HepG2 (cell line): Measurements from ENCODE around the gene GIPC2. TPM values are rescaled to one million over a fixed set of nuclear protein-coding genes. Genes with fewer than 3 reads are reported as not detected.

Experiments used
- FOXM1 ChIP-seq: sonication (generic); formaldehyde crosslinking; IDR thresholded peaks from 2 replicates; pipeline ENCODE4 v1.5.0; 2020; ENCODE audit warnings: missing genetic modification reagents
- HDAC2 ChIP-seq: sonication (generic); formaldehyde crosslinking; IDR thresholded peaks from 2 replicates; pipeline ENCODE4 v1.4.0; 2020; ENCODE audit warnings: missing genetic modification reagents
- ISL2 ChIP-seq: sonication (generic); formaldehyde crosslinking; IDR thresholded peaks from 2 replicates; pipeline ENCODE4 v1.5.0; 2020; ENCODE audit warnings: missing genetic modification reagents
- MBNL3 ChIP-seq: fragments of 250-450 bp; sonication (Bioruptor Pico); conservative IDR thresholded peaks from 2 replicates; pipeline ENCODE4 v1.8.0; 2022; ENCODE audit warnings: mild to moderate bottlenecking, inconsistent platforms
- SALL2 ChIP-seq: sonication (generic); formaldehyde crosslinking; IDR thresholded peaks from 2 replicates; pipeline ENCODE4 v1.8.1; 2023; ENCODE audit warnings: mild to moderate bottlenecking, missing genetic modification reagents, inconsistent platforms
- SATB2 ChIP-seq: sonication (generic); formaldehyde crosslinking; IDR thresholded peaks from 2 replicates; pipeline ENCODE4 v1.5.0; 2020; ENCODE audit warnings: missing genetic modification reagents
- STAG1 ChIP-seq: sonication (generic); formaldehyde crosslinking; IDR thresholded peaks from 2 replicates; pipeline ENCODE4 v1.4.0; 2020; ENCODE audit warnings: missing genetic modification reagents
- STAT5B ChIP-seq: sonication (generic); formaldehyde crosslinking; IDR thresholded peaks from 2 replicates; pipeline ENCODE4 v1.4.0; 2020; ENCODE audit warnings: missing genetic modification reagents
- TAF1 ChIP-seq: sonication (generic); formaldehyde crosslinking; IDR thresholded peaks from 2 replicates; pipeline ENCODE4 v1.4.0; 2020; ENCODE audit warnings: missing genetic modification reagents
- TMF1 ChIP-seq: sonication (generic); formaldehyde crosslinking; IDR thresholded peaks from 2 replicates; pipeline ENCODE4 v1.8.1; 2022; ENCODE audit warnings: low read depth, missing genetic modification reagents
- ZBTB21 ChIP-seq: sonication (generic); formaldehyde crosslinking; IDR thresholded peaks from 2 replicates; pipeline ENCODE4 v1.4.0; 2020; ENCODE audit warnings: missing genetic modification reagents
- ZMYM3 ChIP-seq: sonication (generic); formaldehyde crosslinking; IDR thresholded peaks from 2 replicates; pipeline ENCODE4 v1.5.1; 2020; ENCODE audit warnings: mild to moderate bottlenecking, missing genetic modification reagents
- ZMYM4 ChIP-seq: sonication (generic); formaldehyde crosslinking; IDR thresholded peaks from 2 replicates; pipeline ENCODE4 v1.8.1; 2023; ENCODE audit warnings: mild to moderate bottlenecking, missing genetic modification reagents
- ZNF562 ChIP-seq: sonication (generic); formaldehyde crosslinking; IDR thresholded peaks from 2 replicates; pipeline ENCODE4 v1.8.0; 2022; ENCODE audit warnings: missing genetic modification reagents, borderline replicate concordance
- ZNF678 ChIP-seq: sonication (generic); formaldehyde crosslinking; IDR thresholded peaks from 2 replicates; pipeline ENCODE4 v1.4.0; 2020; ENCODE audit warnings: mild to moderate bottlenecking, missing genetic modification reagents
- ZNF776 ChIP-seq: sonication (generic); formaldehyde crosslinking; IDR thresholded peaks from 2 replicates; pipeline ENCODE4 v1.4.0; 2020; ENCODE audit warnings: mild to moderate bottlenecking, missing genetic modification reagents
- ZSCAN21 ChIP-seq: sonication (generic); formaldehyde crosslinking; IDR thresholded peaks from 2 replicates; pipeline ENCODE4 v1.8.0; 2022; ENCODE audit warnings: mild to moderate bottlenecking, missing genetic modification reagents, moderate library complexity, borderline replicate concordance
- polyA plus RNA-seq, 8 experiments: library from polyadenylated mRNA; depleted of rRNA in 3 of 8; stranded (reverse) in 7 of 8; unstranded in 1 of 8; fragments of >200 nt; fragmentation: Illumina TruSeq in 4 of 8; extraction: Trizol in 4 of 8; gene quantifications; 2 replicates each; pipeline versions ENCODE4 v1.2.1 to v1.2.3, GENCODE V29; 2011 to 2016; ENCODE audit warnings: low read depth in 4 of 8, missing spikeins in 1 of 8, mixed read lengths in 1 of 8; ENCODE audit not compliant: insufficient read depth in 1 of 8
- total RNA-seq, 5 experiments: library from RNA; depleted of rRNA; stranded (reverse); fragments of >200 nt; fragmentation: Illumina TruSeq; extraction: Trizol; gene quantifications; 2 replicates each; pipeline ENCODE4 v1.2.3, GENCODE V29; 2016; ENCODE audit warnings: low read depth in 1 of 5
- TF ChIP-seq, protein P1 (sequence below): sonication (generic); formaldehyde crosslinking; IDR thresholded peaks from 2 replicates; pipeline ENCODE4 v1.4.0; 2020; ENCODE audit warnings: mild to moderate bottlenecking, missing genetic modification reagents, borderline replicate concordance
- TF ChIP-seq, protein P2 (sequence below): IDR thresholded peaks from 2 replicates; pipeline ENCODE4 v1.6.1; 2016; ENCODE audit warnings: low read depth
- TF ChIP-seq, protein P3 (sequence below): sonication (generic); formaldehyde crosslinking; IDR thresholded peaks from 2 replicates; pipeline ENCODE4 v1.5.0; 2020; ENCODE audit warnings: missing genetic modification reagents
- TF ChIP-seq, protein P4 (sequence below): sonication (generic); formaldehyde crosslinking; IDR thresholded peaks from 2 replicates; pipeline ENCODE4 v1.9.0; 2022; ENCODE audit warnings: missing genetic modification reagents, mild to moderate bottlenecking, borderline replicate concordance
- TF ChIP-seq, protein P5 (sequence below): sonication (generic); formaldehyde crosslinking; IDR thresholded peaks from 2 replicates; pipeline ENCODE4 v1.8.0; 2022; ENCODE audit warnings: mild to moderate bottlenecking, missing genetic modification reagents, moderate library complexity

Gene GIPC2
- total and polyA plus RNA-seq, 2 of the 13 experiments (the other 11 are each of a cell fraction or from before 2014, with no cell fraction given): 6.1 to 21.6 TPM

DNA sequence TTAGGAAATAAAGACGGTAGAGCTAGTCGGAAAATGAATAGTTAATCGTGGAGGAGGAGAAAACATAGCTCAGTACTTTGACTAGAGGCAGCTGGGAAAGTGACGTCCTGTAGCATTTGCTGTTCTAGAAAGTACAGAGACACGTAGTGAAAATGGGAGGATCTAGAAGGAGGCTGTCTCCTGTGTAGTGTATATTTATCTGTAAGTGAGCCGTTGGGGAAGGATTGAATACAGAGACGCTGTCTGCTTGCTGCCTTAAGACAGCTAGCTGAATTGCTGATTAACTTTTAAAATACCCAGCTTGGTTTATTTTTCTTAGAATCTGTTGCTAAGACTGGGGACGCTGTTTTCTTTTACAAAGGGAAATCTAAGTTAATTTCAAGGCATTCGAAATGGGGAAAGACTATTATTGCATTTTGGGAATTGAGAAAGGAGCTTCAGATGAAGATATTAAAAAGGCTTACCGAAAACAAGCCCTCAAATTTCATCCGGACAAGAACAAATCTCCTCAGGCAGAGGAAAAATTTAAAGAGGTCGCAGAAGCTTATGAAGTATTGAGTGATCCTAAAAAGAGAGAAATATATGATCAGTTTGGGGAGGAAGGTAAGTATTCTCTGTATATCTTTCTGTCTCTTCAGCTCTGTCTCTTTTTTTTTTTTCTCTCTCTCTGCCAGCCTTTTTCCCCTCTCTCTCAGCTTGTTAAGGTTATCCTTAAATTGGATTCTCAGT lies 40.9 kb upstream of the GIPC2 start, which contains the start of gene DNAJB4 (continued):
- TF ChIP-seq, protein P1, sequence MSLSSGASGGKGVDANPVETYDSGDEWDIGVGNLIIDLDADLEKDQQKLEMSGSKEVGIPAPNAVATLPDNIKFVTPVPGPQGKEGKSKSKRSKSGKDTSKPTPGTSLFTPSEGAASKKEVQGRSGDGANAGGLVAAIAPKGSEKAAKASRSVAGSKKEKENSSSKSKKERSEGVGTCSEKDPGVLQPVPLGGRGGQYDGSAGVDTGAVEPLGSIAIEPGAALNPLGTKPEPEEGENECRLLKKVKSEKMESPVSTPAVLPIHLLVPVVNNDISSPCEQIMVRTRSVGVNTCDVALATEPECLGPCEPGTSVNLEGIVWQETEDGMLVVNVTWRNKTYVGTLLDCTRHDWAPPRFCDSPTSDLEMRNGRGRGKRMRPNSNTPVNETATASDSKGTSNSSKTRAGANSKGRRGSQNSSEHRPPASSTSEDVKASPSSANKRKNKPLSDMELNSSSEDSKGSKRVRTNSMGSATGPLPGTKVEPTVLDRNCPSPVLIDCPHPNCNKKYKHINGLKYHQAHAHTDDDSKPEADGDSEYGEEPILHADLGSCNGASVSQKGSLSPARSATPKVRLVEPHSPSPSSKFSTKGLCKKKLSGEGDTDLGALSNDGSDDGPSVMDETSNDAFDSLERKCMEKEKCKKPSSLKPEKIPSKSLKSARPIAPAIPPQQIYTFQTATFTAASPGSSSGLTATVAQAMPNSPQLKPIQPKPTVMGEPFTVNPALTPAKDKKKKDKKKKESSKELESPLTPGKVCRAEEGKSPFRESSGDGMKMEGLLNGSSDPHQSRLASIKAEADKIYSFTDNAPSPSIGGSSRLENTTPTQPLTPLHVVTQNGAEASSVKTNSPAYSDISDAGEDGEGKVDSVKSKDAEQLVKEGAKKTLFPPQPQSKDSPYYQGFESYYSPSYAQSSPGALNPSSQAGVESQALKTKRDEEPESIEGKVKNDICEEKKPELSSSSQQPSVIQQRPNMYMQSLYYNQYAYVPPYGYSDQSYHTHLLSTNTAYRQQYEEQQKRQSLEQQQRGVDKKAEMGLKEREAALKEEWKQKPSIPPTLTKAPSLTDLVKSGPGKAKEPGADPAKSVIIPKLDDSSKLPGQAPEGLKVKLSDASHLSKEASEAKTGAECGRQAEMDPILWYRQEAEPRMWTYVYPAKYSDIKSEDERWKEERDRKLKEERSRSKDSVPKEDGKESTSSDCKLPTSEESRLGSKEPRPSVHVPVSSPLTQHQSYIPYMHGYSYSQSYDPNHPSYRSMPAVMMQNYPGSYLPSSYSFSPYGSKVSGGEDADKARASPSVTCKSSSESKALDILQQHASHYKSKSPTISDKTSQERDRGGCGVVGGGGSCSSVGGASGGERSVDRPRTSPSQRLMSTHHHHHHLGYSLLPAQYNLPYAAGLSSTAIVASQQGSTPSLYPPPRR (CRISPR knock-in tag): no peak
- no peak for TF ChIP-seq ZMYM3
- peak; percentile 59; the same call in 1 of the 2 replicates for TF ChIP-seq ZMYM4 (CRISPR knock-in tag)
- no peak for TF ChIP-seq MBNL3
- no peak for TF ChIP-seq ZSCAN21 (CRISPR knock-in tag)
- TF ChIP-seq, protein P2, sequence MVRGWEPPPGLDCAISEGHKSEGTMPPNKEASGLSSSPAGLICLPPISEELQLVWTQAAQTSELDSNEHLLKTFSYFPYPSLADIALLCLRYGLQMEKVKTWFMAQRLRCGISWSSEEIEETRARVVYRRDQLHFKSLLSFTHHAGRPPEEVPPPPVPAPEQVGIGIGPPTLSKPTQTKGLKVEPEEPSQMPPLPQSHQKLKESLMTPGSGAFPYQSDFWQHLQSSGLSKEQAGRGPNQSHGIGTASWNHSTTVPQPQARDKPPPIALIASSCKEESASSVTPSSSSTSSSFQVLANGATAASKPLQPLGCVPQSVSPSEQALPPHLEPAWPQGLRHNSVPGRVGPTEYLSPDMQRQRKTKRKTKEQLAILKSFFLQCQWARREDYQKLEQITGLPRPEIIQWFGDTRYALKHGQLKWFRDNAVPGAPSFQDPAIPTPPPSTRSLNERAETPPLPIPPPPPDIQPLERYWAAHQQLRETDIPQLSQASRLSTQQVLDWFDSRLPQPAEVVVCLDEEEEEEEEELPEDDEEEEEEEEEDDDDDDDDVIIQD (CRISPR knock-in tag): peak; percentile 42; the same call in 1 of the 2 replicates
- no peak for TF ChIP-seq STAT5B (CRISPR knock-in tag)
- TF ChIP-seq ZBTB21 (CRISPR knock-in tag): peak; percentile 58; the same call in 1 of the 2 replicates
- TF ChIP-seq TMF1 (CRISPR knock-in tag): no peak
- TF ChIP-seq SATB2 (CRISPR knock-in tag): no peak
- TF ChIP-seq, protein P3, sequence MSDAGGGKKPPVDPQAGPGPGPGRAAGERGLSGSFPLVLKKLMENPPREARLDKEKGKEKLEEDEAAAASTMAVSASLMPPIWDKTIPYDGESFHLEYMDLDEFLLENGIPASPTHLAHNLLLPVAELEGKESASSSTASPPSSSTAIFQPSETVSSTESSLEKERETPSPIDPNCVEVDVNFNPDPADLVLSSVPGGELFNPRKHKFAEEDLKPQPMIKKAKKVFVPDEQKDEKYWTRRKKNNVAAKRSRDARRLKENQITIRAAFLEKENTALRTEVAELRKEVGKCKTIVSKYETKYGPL (CRISPR knock-in tag): no peak
- TF ChIP-seq HDAC2 (CRISPR knock-in tag): peak; percentile 37; the same call in 1 of the 2 replicates
- TF ChIP-seq ZNF562 (CRISPR knock-in tag): no peak
- TF ChIP-seq STAG1 (CRISPR knock-in tag): no peak
- no peak for TF ChIP-seq SALL2
- TF ChIP-seq ZNF678 (CRISPR knock-in tag): no peak
- TF ChIP-seq ZNF776: no peak
- TF ChIP-seq, protein P4, sequence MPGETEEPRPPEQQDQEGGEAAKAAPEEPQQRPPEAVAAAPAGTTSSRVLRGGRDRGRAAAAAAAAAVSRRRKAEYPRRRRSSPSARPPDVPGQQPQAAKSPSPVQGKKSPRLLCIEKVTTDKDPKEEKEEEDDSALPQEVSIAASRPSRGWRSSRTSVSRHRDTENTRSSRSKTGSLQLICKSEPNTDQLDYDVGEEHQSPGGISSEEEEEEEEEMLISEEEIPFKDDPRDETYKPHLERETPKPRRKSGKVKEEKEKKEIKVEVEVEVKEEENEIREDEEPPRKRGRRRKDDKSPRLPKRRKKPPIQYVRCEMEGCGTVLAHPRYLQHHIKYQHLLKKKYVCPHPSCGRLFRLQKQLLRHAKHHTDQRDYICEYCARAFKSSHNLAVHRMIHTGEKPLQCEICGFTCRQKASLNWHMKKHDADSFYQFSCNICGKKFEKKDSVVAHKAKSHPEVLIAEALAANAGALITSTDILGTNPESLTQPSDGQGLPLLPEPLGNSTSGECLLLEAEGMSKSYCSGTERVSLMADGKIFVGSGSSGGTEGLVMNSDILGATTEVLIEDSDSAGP (CRISPR knock-in tag): no peak
- no peak for TF ChIP-seq ISL2 (CRISPR knock-in tag)
- no peak for TF ChIP-seq FOXM1 (CRISPR knock-in tag)
- peak; percentile 36; the same call in 1 of the 2 replicates for TF ChIP-seq TAF1 (CRISPR knock-in tag)
- TF ChIP-seq, protein P5, sequence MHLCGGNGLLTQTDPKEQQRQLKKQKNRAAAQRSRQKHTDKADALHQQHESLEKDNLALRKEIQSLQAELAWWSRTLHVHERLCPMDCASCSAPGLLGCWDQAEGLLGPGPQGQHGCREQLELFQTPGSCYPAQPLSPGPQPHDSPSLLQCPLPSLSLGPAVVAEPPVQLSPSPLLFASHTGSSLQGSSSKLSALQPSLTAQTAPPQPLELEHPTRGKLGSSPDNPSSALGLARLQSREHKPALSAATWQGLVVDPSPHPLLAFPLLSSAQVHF (CRISPR knock-in tag): no peak
